HCT116 (cell line): ENCODE data around the gene SRRM2. TPM values are rescaled to one million over a fixed set of nuclear protein-coding genes. Genes with fewer than 3 reads are reported as not detected.

ENCODE experiments used
- ATAC-seq: fragments of 200-7000 bp; cut with Tn5 transposase; 2 replicates; pipeline ENCODE4 v1.9.1; 2020; ENCODE audit warnings: mild to moderate bottlenecking, moderate library complexity
- BruUV-seq: library from RNA; stranded (reverse); fragments of 400-500 nt; replicated peaks from 2 replicates; lab custom pipeline; 2021; lab: Mats Ljungman, UMichigan
- CTCF ChIA-PET: fragments of 300-600 bp; sonication (Branson Sonifier 250); formaldehyde crosslinking; loops from one replicate; lab custom pipeline; 2021; ENCODE audit warnings: antibody characterized with exemption; lab: Charles Lee
- POLR2A ChIA-PET: fragments of 300-600, 350-600 bp; sonication (Branson Sonifier 250); formaldehyde crosslinking; loops from one replicate; lab custom pipeline; 2021; ENCODE audit warnings: antibody characterized with exemption; lab: Charles Lee
- RAD21 ChIA-PET, 2 experiments: fragments of 300-600 bp; sonication (Branson Sonifier 250); formaldehyde crosslinking; loops; one replicate each; lab custom pipeline; 2023; ENCODE audit warnings: low total read pairs in 2 of 2; ENCODE audit not compliant: uncharacterized antibody in 2 of 2, unreplicated experiment in 2 of 2, low non-redundant PET in 1 of 2; lab: Charles Lee
- DNase-seq: peaks from one replicate; pipeline ENCODE4 v3.0.0-alpha.2; 2010; ENCODE audit warnings: low read depth, low spot score
- H2AFZ ChIP-seq: fragments of 200-600 bp; shearing (Covaris generic), sonication (generic); 2 replicates; pipeline ENCODE4 v1.6.1; 2017; ENCODE audit warnings: low read depth, mixed run types, mixed read lengths, antibody characterized with exemption, low read length; ENCODE audit not compliant: poor library complexity, severe bottlenecking
- H3K27ac ChIP-seq: 2 replicates; pipeline ENCODE4 v1.5.1; 2012; ENCODE audit warnings: low read depth, low read length
- H3K27me3 ChIP-seq: fragments of 200-600 bp; sonication (generic); 2 replicates; pipeline ENCODE4 v1.6.1; 2016; ENCODE audit warnings: mixed run types, low read length, mixed read lengths; ENCODE audit not compliant: insufficient read depth
- H3K36me3 ChIP-seq, 2 experiments: fragments of 200-500 bp in 1 of 2; fragments of 200-600 bp in 1 of 2; sonication (Bioruptor generic) in 1 of 2; sonication (generic) in 1 of 2; 2 replicates each; pipeline versions ENCODE4 v1.5.1 to v1.6.1; 2014 to 2016; ENCODE audit warnings: low read length in 2 of 2, inconsistent platforms in 1 of 2, mixed read lengths in 1 of 2, mixed run types in 1 of 2; ENCODE audit not compliant: insufficient read depth in 2 of 2, control insufficient read depth in 1 of 2
- H3K4me1 ChIP-seq, 2 experiments: fragments of 200-600 bp in 1 of 2; sonication (generic) in 1 of 2; 2 replicates each; pipeline versions ENCODE4 v1.5.1 to v1.6.1; 2012 to 2017; ENCODE audit warnings: low read length in 2 of 2, inconsistent platforms in 1 of 2, mild to moderate bottlenecking in 1 of 2, mixed read lengths in 1 of 2, mixed run types in 1 of 2, moderate library complexity in 1 of 2; ENCODE audit not compliant: insufficient read depth in 2 of 2, control insufficient read depth in 1 of 2
- H3K4me2 ChIP-seq: fragments of 200-600 bp; sonication (generic); 2 replicates; pipeline ENCODE4 v1.6.1; 2017; ENCODE audit warnings: mixed run types, low read length, mixed read lengths
- H3K4me3 ChIP-seq, 2 experiments: fragments of 200-600 bp in 1 of 2; sonication (generic) in 1 of 2; replicated peaks in 1 of 2; 2 replicates each; pipeline ENCODE4 v1.5.1; 2011 to 2016; ENCODE audit warnings: low read length in 2 of 2, control low read depth in 1 of 2, low read depth in 1 of 2, mild to moderate bottlenecking in 1 of 2, mixed read lengths in 1 of 2, mixed run types in 1 of 2
- H3K79me2 ChIP-seq: fragments of 200-600 bp; sonication (generic); 2 replicates; pipeline ENCODE4 v1.6.1; 2017; ENCODE audit warnings: mild to moderate bottlenecking, mixed run types, low read length, moderate library complexity, mixed read lengths; ENCODE audit not compliant: insufficient read depth
- H3K9ac ChIP-seq: fragments of 200-600 bp; sonication (generic); 2 replicates; pipeline ENCODE4 v1.6.1; 2016; ENCODE audit warnings: low read length, mixed read lengths
- H3K9me2 ChIP-seq: fragments of 200-600 bp; sonication (generic), shearing (Covaris generic); 2 replicates; pipeline ENCODE4 v1.6.1; 2017; ENCODE audit warnings: mixed run types, mild to moderate bottlenecking, moderate library complexity; ENCODE audit not compliant: insufficient read depth
- H3K9me3 ChIP-seq, 2 experiments: fragments of 200-500 bp in 1 of 2; fragments of 200-600 bp in 1 of 2; sonication (Bioruptor generic) in 1 of 2; sonication (generic) in 1 of 2; 2 replicates each; pipeline ENCODE4 v1.6.1; 2014 to 2017; ENCODE audit warnings: low read length in 2 of 2, mixed read lengths in 2 of 2, inconsistent platforms in 1 of 2, low read depth in 1 of 2, mild to moderate bottlenecking in 1 of 2, mixed run types in 1 of 2, moderate library complexity in 1 of 2; ENCODE audit not compliant: control insufficient read depth in 1 of 2, insufficient read depth in 1 of 2
- H4K20me1 ChIP-seq: fragments of 200-600 bp; sonication (generic), shearing (Covaris generic); 2 replicates; pipeline ENCODE4 v1.6.1; 2017; ENCODE audit warnings: mixed run types, mild to moderate bottlenecking, moderate library complexity; ENCODE audit not compliant: insufficient read depth
- CEBPB ChIP-seq: IDR thresholded peaks from 2 replicates; pipeline ENCODE4 v1.6.1; 2012; ENCODE audit warnings: low read depth
- ELF1 ChIP-seq: IDR thresholded peaks from 2 replicates; pipeline ENCODE4 v1.6.1; 2012; ENCODE audit warnings: low read depth, borderline replicate concordance
- EZH2phosphoT487 ChIP-seq: fragments of 200-600 bp; IDR thresholded peaks from 2 replicates; pipeline ENCODE4 v1.6.1; 2018; ENCODE audit warnings: antibody characterized with exemption, borderline replicate concordance
- JUND ChIP-seq: IDR thresholded peaks from 2 replicates; pipeline ENCODE4 v1.6.1; 2012
- MAX ChIP-seq: IDR thresholded peaks from 2 replicates; pipeline ENCODE4 v1.6.1; 2012
- POLR2AphosphoS5 ChIP-seq: IDR thresholded peaks from 2 replicates; pipeline ENCODE4 v1.6.1; 2011; ENCODE audit warnings: mild to moderate bottlenecking, low read depth, low read length, moderate library complexity
- REST ChIP-seq: IDR thresholded peaks from 2 replicates; pipeline ENCODE4 v1.6.1; 2012; ENCODE audit warnings: low read depth
- TCF7L2 ChIP-seq: IDR thresholded peaks from 2 replicates; pipeline ENCODE4 v1.7.0; 2011; ENCODE audit warnings: borderline replicate concordance, inconsistent platforms; ENCODE audit not compliant: insufficient read depth, insufficient read length; ENCODE audit errors: extremely low read depth
- ZBTB33 ChIP-seq: IDR thresholded peaks from 2 replicates; pipeline ENCODE4 v1.6.1; 2011; ENCODE audit warnings: mild to moderate bottlenecking, low read length, moderate library complexity; ENCODE audit not compliant: insufficient replicate concordance; ENCODE audit errors: extremely low read depth
- ZFX ChIP-seq: fragments of 450-650 bp; IDR thresholded peaks from 2 replicates; pipeline ENCODE4 v1.6.1; 2017
- ZNF274 ChIP-seq: fragments of 200-500 bp; sonication (Bioruptor generic); IDR thresholded peaks from 2 replicates; pipeline ENCODE4 v1.6.1; 2014; ENCODE audit warnings: mild to moderate bottlenecking, low read depth, low read length, inconsistent platforms
- intact Hi-C: fragments of 100-400 bp; cut with micrococcal nuclease; formaldehyde crosslinking; loops from 2 replicates; pipeline ENCODE4 v1.10.0; 2022
- total RNA-seq: library from RNA; stranded (reverse); gene quantifications from one replicate; pipeline ENCODE4 v1.2.1, GENCODE V29; 2021; ENCODE audit not compliant: unreplicated experiment

Gene SRRM2
- total RNA-seq, 1 experiment from 2014 or later, result 541 TPM

- no peaks in the 10 kb centered on the region for H4K20me1 ChIP-seq
- TF ChIP-seq POLR2AphosphoS5, result no peak
- no peak for TF ChIP-seq EZH2phosphoT487
- TF ChIP-seq TCF7L2, result no peak
- TF ChIP-seq ZFX, result no peak
- no peak for TF ChIP-seq MAX
- TF ChIP-seq CEBPB, result no peak
- TF ChIP-seq JUND, result no peak
- TF ChIP-seq ZBTB33, result no peak
- TF ChIP-seq ELF1, result no peak
- no peak for TF ChIP-seq ZNF274
- no peak for TF ChIP-seq REST
- TF ChIP-seq, all 23 proteins: peak for 0
- no peak overlapping the region for H3K27ac ChIP-seq
- H3K9me2 ChIP-seq, result no peaks in the 10 kb centered on the region
- ATAC-seq (no peak), DNase-seq (no peak)
- H3K9ac ChIP-seq, result no peak overlapping the region
- H3K4me1 ChIP-seq, result no peaks in the 10 kb centered on the region
- RAD21 ChIA-PET, result no interaction called here
- no TSS peak for BruUV-seq
- no peaks in the 10 kb centered on the region; the same call in 1 of the 2 replicates for H3K79me2 ChIP-seq
- no peaks in the 10 kb centered on the region for H3K9me3 ChIP-seq
- H3K4me3 ChIP-seq, result no peak overlapping the region
- no peak overlapping the region for H3K4me2 ChIP-seq
- no peak overlapping the region for H2AFZ ChIP-seq
- POLR2A ChIA-PET, result no interaction called here
- H3K27me3 ChIP-seq, result no peaks in the 10 kb centered on the region
- peaks cover 3 to 4% of the 10 kb centered on the region in 2 experiments; a peak in 2 of 4 replicates for H3K36me3 ChIP-seq
- intact Hi-C loops, result no loop called here
- CTCF ChIA-PET, result interaction anchor here (0.5 kb wide), 1 partner anchor 16 kb away, joined by 3 read pairs; no protein-coding TSS in a partner anchor
Measured at GRCh38 chr16:2706085-2706484, 46.4 kb upstream of the SRRM2 start.
